ENCODE results near the gene LEMD2. TPM values are rescaled to one million over a fixed set of nuclear protein-coding genes. Genes with fewer than 3 reads are reported as not detected.

Gene LEMD2
- polyA plus RNA-seq, 3 donors, result 11.4 to 59.5 (median 13.8) TPM

- Mint-ChIP-seq H3K36me3 (no peaks in the 10 kb centered on the region), H3K27me3 (ENCODE audit: low read depth in 3 of 3) (peaks cover 14 to 39% (median 25%) of the 10 kb centered on the region in 3 donors), H3K4me3 (no peak overlapping the region), H3K27ac (no peak overlapping the region), H3K4me1 (peaks cover under 1% of the 10 kb centered on the region), H3K9me3 (peaks cover 0 to 2% (median 0%) of the 10 kb centered on the region in 7 donors)
- H3K9ac ChIP-seq (ENCODE audit: insufficient read depth, low read length, poor library complexity, severe bottlenecking), result no peak overlapping the region
- no peak for DNase-seq
- no peaks in the 10 kb centered on the region for H3K4me1 ChIP-seq (ENCODE audit: control insufficient read depth in 1 of 2, insufficient read depth in 2 of 2, low read length in 2 of 2)
- H3K9me3 ChIP-seq (replicated peaks in 1 of 2; ENCODE audit: control insufficient read depth in 1 of 2, insufficient read depth in 1 of 2, low read length in 2 of 2), result no peaks in the 10 kb centered on the region
- no peaks in the 10 kb centered on the region for H4K20me1 ChIP-seq (ENCODE audit: insufficient read depth, low read length)
- no peak overlapping the region for H3K27ac ChIP-seq (ENCODE audit: low read depth in 1 of 2, low read length in 2 of 2)
- no peak for TF ChIP-seq CTCF (IDR thresholded peaks at IDR 0.05)
- no peak overlapping the region for H3K4me2 ChIP-seq (replicated peaks; ENCODE audit: extremely low read depth, low read length, poor library complexity, severe bottlenecking)
- H3K79me2 ChIP-seq (ENCODE audit: insufficient read depth, low read length), result no peaks in the 10 kb centered on the region
- no peak overlapping the region for H3K4me3 ChIP-seq (replicated peaks in 1 of 3; ENCODE audit: low read depth in 2 of 3, low read length in 3 of 3)
- intact Hi-C loops (cut with micrococcal nuclease), result loop anchor here in 1 of 2 donors (5.0 kb wide), 1 partner anchor 39 kb away; no protein-coding TSS in a partner anchor
- H3K27me3 ChIP-seq (ENCODE audit: control insufficient read depth in 2 of 2, insufficient read depth in 2 of 2, low read length in 2 of 2), result peaks cover 4 to 10% of the 10 kb centered on the region in 2 donors
- no peak overlapping the region for H2AFZ ChIP-seq (ENCODE audit: insufficient read depth, low read depth, low read length, poor library complexity, severe bottlenecking)
- H3K36me3 ChIP-seq (replicated peaks in 1 of 2; ENCODE audit: control insufficient read depth in 1 of 2, insufficient read depth in 2 of 2, low read length in 2 of 2), result no peaks in the 10 kb centered on the region
- no CpG with 5 or more reads among the region's 1 CpG for WGBS (ENCODE audit: insufficient coverage)
These were observed 26.9 kb upstream of the LEMD2 start for GRCh38 chr6:33815854-33816253.

GRCh38 chr6:33813990-33814985, 25.4 kb upstream of the LEMD2 start:
- H3K36me3 Mint-ChIP-seq, result no peaks in the 10 kb centered on the region
- Histone ChIP-seq H3K27me3 (ENCODE audit: control insufficient read depth in 2 of 2, insufficient read depth in 2 of 2, low read length in 2 of 2) (peaks cover 6 to 15% of the 10 kb centered on the region in 2 donors), H3K4me2 (replicated peaks; ENCODE audit: extremely low read depth, low read length, poor library complexity, severe bottlenecking) (no peak overlapping the region), H2AFZ (ENCODE audit: insufficient read depth, low read depth, low read length, poor library complexity, severe bottlenecking) (no peak overlapping the region), H3K4me3 (replicated peaks in 1 of 3; ENCODE audit: low read depth in 2 of 3, low read length in 3 of 3) (no peak overlapping the region), H3K4me1 (ENCODE audit: control insufficient read depth in 1 of 2, insufficient read depth in 2 of 2, low read length in 2 of 2) (no peaks in the 10 kb centered on the region), H4K20me1 (ENCODE audit: insufficient read depth, low read length) (no peaks in the 10 kb centered on the region), H3K9ac (ENCODE audit: insufficient read depth, low read length, poor library complexity, severe bottlenecking) (no peak overlapping the region), H3K36me3 (replicated peaks in 1 of 2; ENCODE audit: control insufficient read depth in 1 of 2, insufficient read depth in 2 of 2, low read length in 2 of 2) (no peaks in the 10 kb centered on the region), H3K27ac (ENCODE audit: low read depth in 1 of 2, low read length in 2 of 2) (no peak overlapping the region), H3K9me3 (replicated peaks in 1 of 2; ENCODE audit: control insufficient read depth in 1 of 2, insufficient read depth in 1 of 2, low read length in 2 of 2) (no peaks in the 10 kb centered on the region), H3K79me2 (ENCODE audit: insufficient read depth, low read length) (no peaks in the 10 kb centered on the region)
- no peaks in the 10 kb centered on the region for H3K4me1 Mint-ChIP-seq
- TF ChIP-seq CTCF (IDR thresholded peaks at IDR 0.05), result no peak
- H3K4me3 Mint-ChIP-seq, result no peak overlapping the region
- peaks cover 0 to 2% (median 0%) of the 10 kb centered on the region in 7 donors for H3K9me3 Mint-ChIP-seq
- no peak for DNase-seq
- WGBS (ENCODE audit: insufficient coverage), result 75% methylated on average over 7 of the region's 19 CpGs
- H3K27me3 Mint-ChIP-seq (ENCODE audit: low read depth in 3 of 3), result peaks cover 19 to 44% (median 30%) of the 10 kb centered on the region in 3 donors
- H3K27ac Mint-ChIP-seq, result no peak overlapping the region
- intact Hi-C loops (cut with micrococcal nuclease), result no loop called here

Data from CD14-positive monocyte (primary cell).